Stimulated activated CD8-positive, alpha-beta memory T cell treated with anti-CD3 and anti-CD28 coated beads, Interleukin-15, amount 100 ng/mL, for 24 hours (primary cell): ENCODE measurements around the gene PHYHD1.

Experiments
- DNase-seq: peaks from one replicate; pipeline ENCODE4 v3.0.0-alpha.2; 2020; ENCODE audit warnings: low read depth

The PHYHD1 gene

GRCh38 chr9:128920381-128921058 lies at the start of gene PHYHD1:
Gene PHYHD1, plus strand, starts transcription at chr9:128920982. Its CDS starts 1,342 bp downstream, at chr9:128922324.
- DNase-seq: no peak

GRCh38 chr9:128877852-128878251 lies 42.9 kb upstream of the PHYHD1 start:
- no peak for DNase-seq

- peak; percentile 100 for DNase-seq
These were observed 38.7 kb upstream of the PHYHD1 start, which contains the start of the genes KYAT1 and LRRC8A for GRCh38 chr9:128881884-128882676. Gene KYAT1, minus strand, starts transcription at chr9:128881950. Its CDS starts 36,545 bp downstream, at chr9:128845405. Gene LRRC8A, plus strand, starts transcription at chr9:128882133. Its CDS starts 25,032 bp downstream, at chr9:128907165.

DNA sequence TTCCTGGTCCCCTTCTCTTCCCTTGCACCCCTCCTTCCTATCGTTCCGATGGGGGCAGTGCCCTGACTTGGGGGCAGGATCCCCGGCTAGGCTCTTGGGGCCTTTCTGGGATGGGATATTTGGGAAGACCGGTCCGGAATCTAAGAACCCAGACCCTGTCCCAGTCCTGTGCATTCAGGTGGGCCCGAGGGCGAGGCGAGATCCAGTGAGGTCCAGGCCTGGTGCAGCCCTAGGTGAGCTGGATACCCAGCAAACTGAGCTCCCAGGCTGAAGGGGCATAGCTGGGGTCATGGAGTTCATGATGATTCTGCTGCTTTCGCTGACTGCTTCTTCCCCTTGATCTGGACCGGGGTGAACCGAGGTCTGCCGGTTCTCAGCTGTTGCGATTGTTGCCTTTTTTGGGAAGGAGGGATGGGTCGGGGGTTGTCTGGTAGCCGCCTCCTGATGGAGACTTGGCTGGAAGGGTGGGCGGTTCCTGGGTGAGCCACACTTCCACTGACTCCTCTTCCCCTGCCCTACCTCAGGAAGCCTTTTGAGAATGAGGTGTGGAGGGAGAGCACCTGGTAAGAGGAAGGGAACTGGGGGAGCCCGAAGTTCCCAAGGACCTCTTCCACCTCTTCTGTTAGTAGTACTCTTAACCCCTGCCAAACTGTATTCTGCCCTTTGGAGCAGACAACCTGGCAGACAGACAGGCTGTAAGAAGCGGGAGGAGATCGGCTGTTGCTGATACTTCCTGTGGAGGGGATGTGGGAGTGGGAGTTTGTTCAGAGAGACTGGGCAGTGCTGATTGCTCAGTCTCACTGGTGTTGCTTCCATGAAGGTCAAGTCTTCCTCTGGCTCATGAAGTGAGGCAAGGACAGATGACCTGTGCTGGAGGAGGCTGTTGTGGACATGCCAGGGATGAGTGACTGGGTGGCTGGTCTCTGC lies 37.8 kb upstream of the PHYHD1 start:
- DNase-seq: no peak

- no peak for DNase-seq
These were observed 36.6 kb upstream of the PHYHD1 start for GRCh38 chr9:128884164-128884563.

DNA sequence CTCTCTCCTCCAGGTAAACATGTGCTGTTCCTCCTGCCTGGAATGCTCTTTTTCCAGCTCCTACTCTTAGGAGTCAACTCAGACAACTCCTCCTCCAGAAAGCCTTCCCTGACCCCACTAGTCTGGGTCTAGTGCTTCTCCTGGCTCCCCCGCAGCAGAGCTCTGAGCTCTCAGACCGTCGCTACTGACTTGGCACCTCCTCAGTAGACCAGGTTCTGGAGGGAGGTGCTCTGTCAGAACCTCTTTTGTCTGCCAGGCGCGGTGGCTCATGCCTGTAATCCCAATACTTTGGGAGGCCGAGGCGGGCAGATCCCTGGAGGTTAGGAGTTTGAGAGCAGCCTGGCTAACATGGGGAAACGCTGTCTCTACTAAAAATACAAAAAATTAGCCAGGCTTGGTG lies 35.4 kb upstream of the PHYHD1 start:
- DNase-seq: no peak

DNA sequence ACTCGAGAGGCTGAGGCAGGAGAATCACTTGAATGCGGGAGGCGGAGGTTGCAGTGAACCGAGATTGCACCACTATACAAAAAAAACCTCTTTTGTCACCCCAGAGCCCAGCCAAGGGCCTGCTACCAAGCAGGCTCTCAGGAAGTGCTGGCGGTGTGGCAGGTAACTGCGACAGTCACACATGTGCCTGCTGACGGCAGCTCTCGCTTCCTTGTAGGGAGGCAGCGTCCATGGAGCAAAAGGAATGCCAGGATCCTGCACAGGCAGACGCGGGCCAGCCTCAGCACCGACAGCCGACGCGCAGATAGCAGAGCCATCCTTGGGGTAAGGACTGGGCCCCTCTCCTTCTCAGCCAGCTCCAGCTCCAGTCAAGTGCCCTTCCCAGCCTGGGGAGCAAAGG lies 35.0 kb upstream of the PHYHD1 start:
- DNase-seq: no peak

DNA sequence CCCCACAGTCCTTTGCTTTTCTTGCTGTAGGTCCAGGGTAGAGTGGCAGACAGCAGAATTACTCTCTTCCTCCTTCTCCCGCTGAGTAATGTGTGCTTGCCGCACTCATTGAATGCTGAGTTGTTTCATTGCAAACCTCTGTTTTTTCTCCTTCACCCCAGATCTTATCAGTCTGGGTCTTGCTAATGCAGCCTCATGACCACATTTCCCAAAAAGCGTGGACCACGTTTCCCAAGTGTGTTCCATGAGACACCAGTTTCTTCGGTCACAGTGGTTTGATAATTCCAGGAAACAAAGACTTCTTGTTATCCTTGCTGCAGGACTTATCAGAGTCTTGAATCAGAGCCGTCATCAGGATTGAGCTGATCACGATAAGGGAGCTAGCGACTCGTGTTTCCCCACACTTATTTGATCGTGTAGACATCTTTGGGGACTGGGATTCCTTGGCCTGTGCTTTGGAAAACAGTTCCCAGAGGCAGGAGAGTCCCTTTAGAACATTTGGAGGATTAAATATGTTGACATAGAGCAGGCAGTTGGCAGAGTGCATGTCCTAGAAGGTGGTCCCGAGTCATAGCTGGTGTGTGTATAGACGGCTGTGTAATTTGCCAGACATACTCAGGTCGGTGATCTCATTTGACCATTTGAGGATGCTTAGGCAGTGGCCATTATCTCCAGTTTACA lies 34.4 kb upstream of the PHYHD1 start:
- DNase-seq: no peak

- no peak for DNase-seq
These were observed 33.7 kb upstream of the PHYHD1 start for GRCh38 chr9:128887049-128887448.

DNA sequence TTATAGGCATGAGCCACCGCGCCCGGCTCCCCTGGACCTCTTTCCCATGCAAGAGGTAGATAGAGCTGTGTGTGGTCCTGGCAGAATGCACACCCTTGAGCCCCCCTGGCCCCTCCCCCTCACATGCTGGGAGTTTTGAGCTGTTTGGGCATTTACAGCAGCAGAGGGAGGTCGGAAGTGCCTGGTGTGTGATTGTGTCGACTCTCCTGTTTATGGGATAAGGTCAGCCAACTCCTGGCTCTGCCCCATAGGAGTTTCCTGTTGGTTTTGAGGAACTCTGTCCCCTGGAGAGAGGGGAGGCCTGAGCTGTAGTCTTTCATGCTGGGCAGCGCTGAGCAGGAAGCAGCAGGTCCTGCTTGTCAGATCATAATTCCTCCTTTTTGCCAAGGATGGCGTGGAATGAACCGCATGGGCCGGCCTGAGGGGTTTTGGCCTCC lies 32.9 kb upstream of the PHYHD1 start:
- no peak for DNase-seq

GRCh38 chr9:128891321-128892220 lies 29.2 kb upstream of the PHYHD1 start:
- no peak for DNase-seq

GRCh38 chr9:128892221-128892921 lies 28.4 kb upstream of the PHYHD1 start:
- DNase-seq: no peak

DNA sequence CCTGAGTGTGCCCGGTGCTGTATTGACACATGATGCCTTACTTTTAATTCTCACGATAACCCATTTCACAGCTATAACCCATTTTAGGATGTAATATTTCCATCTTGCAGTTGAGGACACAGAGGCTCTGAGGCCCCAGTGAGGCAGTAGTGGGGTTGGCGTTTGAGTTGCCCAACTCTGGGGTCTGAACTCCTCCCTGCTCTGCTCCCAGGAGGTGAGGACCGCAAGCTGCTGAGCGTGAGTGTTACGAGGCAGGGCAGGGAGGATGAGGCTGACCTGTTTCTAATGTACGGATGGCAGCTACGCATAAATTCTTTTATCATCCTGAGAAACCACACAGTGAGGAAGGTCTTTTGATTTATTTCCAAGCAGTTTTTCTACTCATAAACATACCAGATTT lies 27.4 kb upstream of the PHYHD1 start:
- DNase-seq: no peak

DNA sequence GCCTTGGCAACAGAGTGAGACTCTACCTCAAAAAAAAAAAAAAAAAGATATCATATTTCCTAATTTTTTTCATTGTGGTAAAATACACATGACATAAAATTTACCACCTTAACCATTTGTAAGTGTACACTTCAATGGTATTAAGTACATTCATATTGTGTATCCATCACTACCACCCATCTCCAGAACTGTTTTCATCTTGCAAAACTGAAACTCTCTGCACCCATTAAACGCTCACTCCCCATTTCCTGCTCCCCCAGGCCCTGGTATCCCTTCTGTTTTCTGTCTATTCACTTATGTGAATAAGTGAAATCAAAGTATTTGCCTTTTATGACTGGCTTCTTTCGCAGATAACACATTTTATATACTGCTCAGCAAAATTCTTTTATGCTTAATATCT lies 26.0 kb upstream of the PHYHD1 start:
- no peak for DNase-seq

DNA sequence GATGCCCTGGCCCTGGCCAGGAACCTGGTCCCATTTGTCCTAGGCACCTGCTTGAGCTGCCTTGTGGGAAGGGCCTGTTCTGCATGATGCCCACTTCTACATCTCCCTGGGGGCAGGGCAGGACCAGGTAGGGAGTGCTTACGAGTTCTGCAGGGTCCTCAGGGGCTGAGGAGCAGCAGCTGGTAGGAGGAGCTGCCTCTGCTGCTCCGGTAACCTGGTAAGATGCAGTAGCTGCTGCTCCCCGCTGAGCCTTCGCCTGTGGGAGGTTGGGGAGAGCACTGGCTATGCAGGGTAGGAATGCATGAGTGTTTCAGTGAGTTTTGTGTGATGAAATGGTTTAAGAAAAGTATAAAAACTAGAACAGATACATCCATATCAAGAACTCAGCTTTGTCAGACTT lies 25.2 kb upstream of the PHYHD1 start:
- DNase-seq: no peak

GRCh38 chr9:128898382-128898781 lies 22.4 kb upstream of the PHYHD1 start:
- DNase-seq: no peak

DNA sequence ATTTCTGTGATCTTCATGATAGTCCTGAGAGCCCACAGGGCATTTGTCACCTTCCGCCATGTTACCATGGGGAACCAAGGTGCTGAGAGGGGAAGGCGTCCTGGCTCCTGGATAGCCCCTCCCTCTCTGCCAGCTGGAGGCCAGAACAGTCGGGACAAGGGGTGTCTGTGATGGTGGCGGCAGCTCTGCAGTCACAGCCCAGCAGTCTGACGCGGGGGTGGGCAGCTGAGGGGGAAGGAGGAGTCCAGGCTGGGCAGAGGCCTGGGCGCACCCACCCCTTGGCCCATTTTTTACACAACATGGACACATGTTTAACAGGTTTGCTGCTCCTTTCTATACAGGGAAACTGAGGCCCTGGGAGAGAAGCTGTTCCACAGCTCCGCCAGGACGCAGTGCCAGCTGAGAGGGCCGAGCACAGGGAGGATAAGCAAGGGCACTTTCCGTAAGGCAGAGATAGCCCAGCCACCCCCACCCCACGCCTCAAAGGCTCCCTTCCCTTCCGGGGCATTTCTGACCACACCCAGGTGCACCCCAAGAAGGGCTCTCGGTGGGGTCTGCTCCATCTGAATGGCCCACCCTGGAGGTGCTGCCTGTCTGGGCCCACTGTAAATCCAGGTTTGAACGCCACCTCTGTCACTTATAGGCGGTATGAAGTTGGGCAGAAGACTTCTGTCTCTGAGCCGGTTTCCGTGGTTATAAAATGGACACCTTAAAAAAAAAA lies 21.8 kb upstream of the PHYHD1 start:
- DNase-seq: no peak

DNA sequence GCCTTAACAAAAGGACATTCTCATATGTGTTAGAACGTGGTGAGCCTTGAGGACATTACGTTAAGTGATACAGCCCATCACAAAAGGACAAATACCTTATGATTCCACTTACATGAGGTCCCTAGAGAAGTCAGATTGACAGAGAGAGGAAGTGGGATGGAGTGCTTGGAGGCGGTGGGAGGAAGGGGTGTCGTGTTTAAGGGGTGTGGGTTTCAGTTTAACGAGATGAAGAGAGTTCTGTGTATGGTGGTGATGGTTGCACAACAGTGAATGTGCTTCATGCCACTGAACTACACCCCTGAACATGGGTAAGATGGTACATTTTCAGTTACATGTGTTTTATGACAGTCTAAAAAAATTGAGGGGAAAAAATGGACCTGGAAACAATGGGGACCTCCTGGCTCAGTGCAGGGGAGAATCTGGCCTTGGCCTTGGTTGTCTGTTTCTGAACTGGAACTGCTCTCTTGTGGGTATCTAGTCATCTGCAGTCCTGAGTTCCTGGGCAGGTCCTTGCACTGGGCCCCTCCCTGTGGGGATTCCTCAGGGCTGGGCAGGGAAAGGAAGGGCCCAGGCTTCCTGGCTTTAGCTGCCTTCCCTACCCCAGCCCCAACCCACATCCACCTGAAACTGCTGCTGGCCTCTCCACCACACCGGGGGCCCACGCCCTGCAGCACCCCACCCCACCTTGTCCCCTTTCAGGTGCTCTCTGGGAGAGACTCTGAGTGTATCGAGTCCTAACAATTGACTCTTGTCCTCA lies 21.0 kb upstream of the PHYHD1 start:
- no peak for DNase-seq

GRCh38 chr9:128901379-128901778 lies 19.4 kb upstream of the PHYHD1 start:
- no peak for DNase-seq
